Epithelial cell of esophagus (primary cell): Measurements from ENCODE around the gene RPL5.

Source experiments
- DNase-seq: peaks from one replicate; pipeline ENCODE4 v3.0.0; 2010; ENCODE audit warnings: low read depth
- H3K4me3 ChIP-seq: 2 replicates; pipeline ENCODE4 v1.5.1; 2011; ENCODE audit warnings: mild to moderate bottlenecking, low read length, control low read depth
- TF ChIP-seq, protein P1 (sequence below): IDR thresholded peaks from 2 replicates; pipeline ENCODE4 v1.5.1; 2011; ENCODE audit warnings: low read depth, mild to moderate bottlenecking, low read length, control low read depth, inconsistent platforms; ENCODE audit not compliant: insufficient read depth; ENCODE audit errors: missing control alignments

Gene RPL5

DNA sequence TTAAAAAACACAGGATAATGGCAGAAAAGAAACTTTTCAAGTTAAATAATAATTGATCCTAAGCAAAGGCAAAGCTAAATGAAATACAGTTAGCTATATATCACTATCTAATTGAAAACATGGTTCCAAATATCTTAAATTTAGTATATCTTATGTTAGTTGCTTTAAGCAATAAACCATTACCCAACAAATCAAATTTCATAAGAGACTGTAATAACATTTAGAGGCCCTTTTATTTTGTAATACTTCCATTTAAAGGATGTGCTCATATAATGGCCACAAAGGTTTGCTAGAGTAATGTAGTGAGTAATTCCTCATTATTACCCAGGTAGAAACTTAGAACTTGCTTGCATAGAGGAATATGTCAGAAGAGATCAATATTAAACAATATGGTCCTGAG is 32.3 kb downstream of the RPL5 start:
- no peak for DNase-seq
- TF ChIP-seq, protein P1, sequence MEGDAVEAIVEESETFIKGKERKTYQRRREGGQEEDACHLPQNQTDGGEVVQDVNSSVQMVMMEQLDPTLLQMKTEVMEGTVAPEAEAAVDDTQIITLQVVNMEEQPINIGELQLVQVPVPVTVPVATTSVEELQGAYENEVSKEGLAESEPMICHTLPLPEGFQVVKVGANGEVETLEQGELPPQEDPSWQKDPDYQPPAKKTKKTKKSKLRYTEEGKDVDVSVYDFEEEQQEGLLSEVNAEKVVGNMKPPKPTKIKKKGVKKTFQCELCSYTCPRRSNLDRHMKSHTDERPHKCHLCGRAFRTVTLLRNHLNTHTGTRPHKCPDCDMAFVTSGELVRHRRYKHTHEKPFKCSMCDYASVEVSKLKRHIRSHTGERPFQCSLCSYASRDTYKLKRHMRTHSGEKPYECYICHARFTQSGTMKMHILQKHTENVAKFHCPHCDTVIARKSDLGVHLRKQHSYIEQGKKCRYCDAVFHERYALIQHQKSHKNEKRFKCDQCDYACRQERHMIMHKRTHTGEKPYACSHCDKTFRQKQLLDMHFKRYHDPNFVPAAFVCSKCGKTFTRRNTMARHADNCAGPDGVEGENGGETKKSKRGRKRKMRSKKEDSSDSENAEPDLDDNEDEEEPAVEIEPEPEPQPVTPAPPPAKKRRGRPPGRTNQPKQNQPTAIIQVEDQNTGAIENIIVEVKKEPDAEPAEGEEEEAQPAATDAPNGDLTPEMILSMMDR = no peak
- no peak overlapping the region for H3K4me3 ChIP-seq

DNA sequence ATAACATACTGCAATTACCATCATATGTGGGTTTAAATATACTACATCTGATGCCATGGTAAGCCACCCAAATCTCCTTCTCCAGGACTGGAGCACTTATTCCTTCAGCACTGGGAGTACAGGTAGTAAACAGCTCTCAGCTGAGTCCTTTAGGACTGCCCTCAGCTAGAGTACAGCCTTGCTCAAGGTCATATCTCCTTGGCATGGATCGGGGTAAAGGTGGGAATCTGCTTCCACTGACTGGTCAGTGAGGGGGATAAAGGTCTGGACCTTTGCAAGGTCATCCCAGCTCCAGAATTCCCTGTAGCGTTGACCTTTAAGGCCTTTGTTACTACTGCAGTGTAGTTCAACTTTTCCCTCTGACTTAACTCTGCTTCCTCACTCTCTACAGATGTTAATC is 38.8 kb downstream of the RPL5 start:
- no peak overlapping the region for H3K4me3 ChIP-seq
- TF ChIP-seq, protein P1 = no peak
- DNase-seq = no peak

DNA sequence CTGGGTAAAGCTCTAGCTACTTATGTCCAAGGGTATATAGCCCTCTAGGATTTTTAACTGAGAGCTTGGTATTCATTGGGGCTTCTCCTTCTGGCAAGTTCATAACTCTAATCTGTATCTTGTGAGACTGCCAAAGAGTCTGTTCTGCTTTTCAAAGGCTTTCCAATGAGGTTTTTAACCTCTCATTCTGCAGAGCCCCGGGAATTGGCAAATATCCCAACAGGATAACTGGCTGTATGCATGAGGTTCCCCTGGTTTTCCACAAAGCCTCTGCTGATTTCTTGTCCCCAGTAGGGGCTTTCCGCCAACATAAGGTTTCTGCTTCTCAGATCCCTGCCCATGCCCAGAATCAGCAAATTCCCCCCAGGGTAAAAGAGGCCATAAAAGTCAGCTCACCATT is 40.9 kb downstream of the RPL5 start:
- H3K4me3 ChIP-seq = no peak overlapping the region
- DNase-seq = no peak
- TF ChIP-seq, protein P1 = no peak

DNA sequence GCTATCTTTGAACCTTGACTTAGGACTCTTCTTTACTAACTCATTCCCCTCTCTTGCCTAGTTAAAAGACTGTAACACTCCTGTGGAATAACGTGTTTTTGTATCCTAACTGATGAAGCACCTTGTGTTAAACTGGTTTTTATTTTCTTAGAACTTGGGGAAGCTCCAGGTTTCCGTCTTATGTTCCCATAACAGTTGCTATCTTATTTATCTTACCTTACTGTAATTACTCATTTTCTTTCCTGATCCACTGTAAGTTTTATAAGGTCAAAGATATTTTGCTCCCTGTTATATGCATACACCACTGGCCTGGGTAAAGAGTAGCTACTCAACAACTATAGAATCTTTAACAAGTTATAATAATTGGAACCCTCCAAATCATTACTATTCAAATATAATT is 43.1 kb downstream of the RPL5 start:
- TF ChIP-seq, protein P1 = no peak
- DNase-seq = no peak
- no peak overlapping the region for H3K4me3 ChIP-seq

DNA sequence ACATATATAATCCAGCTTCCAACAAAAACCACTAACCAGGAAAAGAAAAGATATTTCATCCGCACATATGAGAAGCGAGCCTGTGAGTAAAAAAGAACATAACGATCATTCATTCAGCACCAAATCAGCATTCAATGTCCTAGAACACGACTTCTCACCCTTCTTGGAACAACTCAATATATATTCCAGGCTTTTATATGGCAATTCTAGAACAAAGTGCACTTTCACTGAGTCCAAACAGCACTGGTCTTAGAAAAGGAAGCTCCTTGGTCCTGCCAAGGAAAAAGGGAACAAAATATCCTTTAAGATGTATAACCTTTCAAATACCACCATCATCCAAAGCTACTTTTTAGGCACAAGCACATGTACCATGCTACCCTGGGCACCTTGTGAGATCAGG is 44.5 kb downstream of the RPL5 start:
- H3K4me3 ChIP-seq = no peak overlapping the region
- no peak for DNase-seq
- TF ChIP-seq, protein P1 = no peak

DNA sequence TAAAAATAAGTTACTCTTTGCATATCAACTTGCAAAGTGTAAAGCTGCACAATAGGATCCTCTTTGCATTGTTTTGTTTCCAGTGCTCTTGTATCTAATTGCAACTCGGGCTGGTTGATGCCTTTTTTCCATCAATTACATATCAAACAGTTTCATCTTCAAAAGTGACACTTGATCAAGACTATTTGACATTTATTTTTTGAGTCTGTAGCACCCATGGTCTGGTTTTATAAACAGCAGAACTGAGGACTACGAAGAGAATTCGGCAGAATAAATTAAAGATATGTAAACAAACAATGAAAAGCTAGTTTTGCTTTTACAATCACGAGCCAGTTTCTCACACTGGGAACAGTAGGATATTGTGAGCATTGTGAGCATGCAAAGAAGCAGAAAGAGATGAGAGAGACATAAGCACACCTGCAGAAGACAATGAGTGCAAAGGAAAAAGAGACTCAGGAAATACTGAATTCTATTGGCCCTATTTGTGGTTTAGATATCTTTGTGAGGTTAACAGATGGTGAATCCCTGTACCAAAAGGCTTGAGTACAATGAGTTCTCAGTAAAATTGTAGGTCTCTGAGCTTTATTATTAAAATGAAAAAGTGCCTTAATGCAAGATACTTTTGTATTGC is 45.4 kb downstream of the RPL5 start:
- TF ChIP-seq, protein P1 = no peak
- DNase-seq = no peak
- no peak overlapping the region for H3K4me3 ChIP-seq

DNA sequence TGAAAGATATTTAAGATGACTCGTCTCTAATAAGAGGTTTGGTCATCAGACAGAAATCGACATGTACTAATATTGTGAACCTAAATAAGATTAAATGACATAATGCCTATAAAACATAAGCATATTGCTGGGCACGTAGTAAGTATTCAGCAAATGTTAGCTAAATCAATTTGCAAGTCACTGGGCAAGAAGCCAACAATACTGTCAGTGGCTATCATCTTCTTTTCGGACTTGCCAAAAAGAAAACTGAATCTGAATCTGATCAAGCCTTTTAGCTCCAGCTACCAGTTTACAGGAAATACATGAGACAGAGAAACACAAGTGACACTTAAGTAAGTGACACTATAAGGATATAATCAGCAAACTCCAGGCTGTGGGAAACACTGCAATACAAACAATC is 46.0 kb downstream of the RPL5 start:
- no peak for DNase-seq

More for the DNA sequence above, 46.0 kb downstream of the RPL5 start:
- H3K4me3 ChIP-seq = no peak overlapping the region
- TF ChIP-seq, protein P1 = no peak
